Stimulated activated CD8-positive, alpha-beta memory T cell treated with anti-CD3 and anti-CD28 coated beads, Interleukin-15, amount 100 ng/mL, for 4 hours (primary cell): ENCODE data around the gene CACNB3.

Experiments used
- DNase-seq, 2 donors: peaks; one replicate each; pipeline ENCODE4 v3.0.0-alpha.2; 2020; ENCODE audit warnings: low read depth in 2 of 2

Gene CACNB3

GRCh38 chr12:48788854-48789775 lies 29.2 kb upstream of the CACNB3 start, which contains the start of gene ADCY6:
ADCY6 (minus strand) TSS chr12:48789089; CDS start chr12:48783434, 5,655 bp downstream.
- no peak for DNase-seq

- no peak for DNase-seq
These were observed 28.4 kb upstream of the CACNB3 start for GRCh38 chr12:48789858-48790326.

GRCh38 chr12:48793696-48794095 lies 24.6 kb upstream of the CACNB3 start:
- DNase-seq = no peak

- no peak for DNase-seq
These were observed 23.4 kb upstream of the CACNB3 start for GRCh38 chr12:48794870-48795269.

DNA sequence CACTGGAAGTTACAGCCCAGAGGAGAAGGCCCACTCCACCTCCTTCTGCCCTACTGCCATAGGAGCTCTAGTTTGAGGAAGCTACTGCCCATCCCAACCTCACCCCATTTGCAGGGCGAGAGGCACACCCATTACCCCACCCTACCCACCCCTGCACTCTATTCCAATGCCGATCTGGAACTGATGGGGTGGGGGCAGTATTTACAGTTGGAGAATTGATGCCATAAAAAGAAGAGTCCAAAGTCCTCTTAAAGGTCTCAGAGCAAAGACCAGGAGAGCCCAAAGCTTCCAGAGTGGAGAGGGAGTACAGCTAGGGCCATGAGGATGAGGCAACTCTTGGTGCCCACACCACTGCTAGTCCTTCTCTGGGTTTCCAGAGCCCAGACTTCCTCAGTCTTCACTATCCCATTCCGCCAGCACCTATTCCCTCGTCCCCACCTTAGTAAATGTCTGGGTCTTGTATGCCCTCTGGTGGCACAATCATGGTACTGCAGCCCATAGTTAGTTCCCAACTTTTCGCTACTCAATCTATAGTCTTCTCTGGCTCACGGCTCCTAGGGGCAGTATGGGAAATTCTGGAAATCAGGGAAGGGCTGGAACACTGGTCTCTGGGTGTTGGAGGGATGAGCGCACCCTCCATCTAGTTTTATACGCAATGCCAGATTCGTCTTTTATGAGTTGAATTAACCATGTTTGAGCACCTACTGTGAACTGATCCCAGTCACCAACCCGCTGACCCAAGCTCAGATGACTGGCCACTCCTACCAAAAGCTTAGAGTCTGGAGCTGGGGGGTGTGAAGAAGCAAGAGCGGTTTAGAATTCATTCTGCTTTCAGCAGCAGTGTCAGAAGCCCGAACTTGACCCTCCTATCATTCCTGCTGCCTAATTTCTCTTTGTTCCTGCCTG lies 22.5 kb upstream of the CACNB3 start:
- DNase-seq = peak in 1 of 2 donors; percentile 35

DNA sequence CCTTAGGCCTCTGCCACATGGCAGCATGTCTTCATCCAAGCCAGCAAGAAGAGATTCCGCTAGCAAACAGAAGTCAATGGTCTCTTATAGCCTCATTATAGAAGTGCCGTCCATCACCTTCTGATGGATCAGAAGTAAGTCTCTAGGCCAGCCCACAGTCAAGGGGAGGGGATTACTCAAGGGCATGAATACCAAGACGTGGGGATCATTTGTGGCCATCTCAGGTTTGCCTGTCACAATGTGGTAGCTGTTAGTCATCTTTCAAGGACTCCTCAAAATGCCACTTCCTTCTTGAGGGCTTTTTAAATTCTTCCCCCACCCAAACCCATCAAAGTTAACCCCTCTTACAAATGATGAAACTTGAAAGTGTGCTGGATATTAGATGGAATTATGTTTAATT lies 21.3 kb upstream of the CACNB3 start:
- no peak for DNase-seq

DNA sequence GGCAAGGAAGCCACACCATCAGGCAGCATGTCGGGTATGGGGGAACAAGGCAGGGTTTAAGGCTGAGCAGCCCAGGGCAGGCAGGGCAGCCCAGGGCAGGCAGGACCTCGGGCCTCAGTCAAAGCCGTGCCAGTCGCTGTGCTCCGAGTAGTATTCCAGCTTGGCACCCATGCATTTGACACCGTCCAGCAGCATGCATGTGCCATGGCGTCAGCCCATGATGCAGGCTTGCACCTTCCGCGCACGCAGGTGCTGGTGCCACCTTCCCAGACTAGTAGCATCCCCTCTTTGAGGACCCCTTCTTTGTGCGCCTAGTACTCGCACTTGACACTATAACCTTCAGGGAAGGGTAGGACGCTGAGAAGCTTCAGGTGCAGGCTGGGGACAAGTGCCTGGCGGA lies 17.8 kb upstream of the CACNB3 start:
- DNase-seq = no peak

DNA sequence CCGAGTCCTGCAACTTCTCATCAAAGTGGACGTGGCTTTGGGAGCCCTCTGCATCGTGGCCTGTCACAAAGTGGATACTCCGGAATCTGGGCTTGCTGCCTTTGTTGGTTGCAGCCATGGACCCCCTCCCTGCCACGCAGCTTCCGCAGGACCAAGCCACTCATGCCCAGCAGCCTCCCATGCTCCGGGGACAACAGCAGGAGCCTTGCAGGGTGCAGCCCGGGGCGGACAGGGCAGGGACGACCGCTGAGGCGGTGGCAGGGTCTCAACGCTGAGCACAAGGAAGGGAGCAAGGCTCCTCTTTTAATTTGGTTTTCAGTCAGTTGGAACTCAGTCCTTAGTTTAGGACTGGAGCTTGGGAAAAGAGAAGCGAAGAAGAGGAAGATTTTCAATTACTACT lies 17.3 kb upstream of the CACNB3 start:
- DNase-seq = no peak

- DNase-seq = no peak
These were observed 14.6 kb upstream of the CACNB3 start for GRCh38 chr12:48803675-48804074.

DNA sequence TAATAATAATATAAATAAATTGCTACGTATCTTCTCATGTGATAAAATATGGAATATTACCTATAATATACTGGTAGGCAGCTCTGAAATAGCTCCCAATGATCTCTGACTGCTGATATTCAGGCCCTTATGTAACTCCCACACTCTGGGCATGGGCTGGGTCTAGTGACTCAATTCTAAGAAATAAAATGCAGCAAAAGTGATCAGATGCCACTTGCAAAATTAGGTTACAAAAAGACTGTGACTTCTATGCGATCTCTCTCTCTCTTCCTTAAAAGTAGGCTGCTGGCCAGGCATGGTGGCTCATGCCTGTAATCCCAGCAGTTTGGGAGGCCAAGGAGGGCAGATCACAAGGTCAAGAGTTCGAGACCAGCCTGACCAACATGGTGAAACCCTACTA lies 10.3 kb upstream of the CACNB3 start:
- DNase-seq = no peak

DNA sequence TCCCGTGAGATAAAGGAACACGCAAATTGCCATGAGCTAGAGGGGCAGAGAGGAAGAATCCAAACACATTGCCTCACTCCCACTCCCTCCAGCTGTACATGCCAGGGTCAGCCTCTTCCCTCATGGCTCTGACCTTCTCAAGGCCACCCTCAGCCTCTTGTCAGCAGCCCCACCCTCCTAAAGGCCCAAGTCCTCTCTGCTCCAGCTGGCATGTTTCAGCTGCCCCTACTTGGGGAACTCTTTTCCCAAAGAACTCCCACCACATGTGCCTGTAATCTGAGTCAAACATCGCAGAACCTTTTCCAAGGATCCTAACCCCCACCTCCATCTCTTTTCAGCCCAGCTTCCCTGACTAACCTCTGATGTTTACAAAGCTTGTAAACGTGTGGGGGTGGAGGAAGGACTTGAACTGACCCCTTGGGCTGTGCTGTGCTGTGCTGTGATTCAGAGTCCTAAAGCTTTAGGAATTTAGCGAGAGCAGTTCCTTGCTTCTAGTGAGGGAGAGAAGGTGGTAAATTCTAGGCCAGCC lies 7.3 kb upstream of the CACNB3 start:
- DNase-seq = no peak

GRCh38 chr12:48811437-48812090 lies 6.7 kb upstream of the CACNB3 start:
- DNase-seq = no peak

GRCh38 chr12:48812389-48812788 lies 5.9 kb upstream of the CACNB3 start:
- DNase-seq = no peak

- no peak for DNase-seq
These were observed 4.6 kb upstream of the CACNB3 start for GRCh38 chr12:48813465-48814261.

DNA sequence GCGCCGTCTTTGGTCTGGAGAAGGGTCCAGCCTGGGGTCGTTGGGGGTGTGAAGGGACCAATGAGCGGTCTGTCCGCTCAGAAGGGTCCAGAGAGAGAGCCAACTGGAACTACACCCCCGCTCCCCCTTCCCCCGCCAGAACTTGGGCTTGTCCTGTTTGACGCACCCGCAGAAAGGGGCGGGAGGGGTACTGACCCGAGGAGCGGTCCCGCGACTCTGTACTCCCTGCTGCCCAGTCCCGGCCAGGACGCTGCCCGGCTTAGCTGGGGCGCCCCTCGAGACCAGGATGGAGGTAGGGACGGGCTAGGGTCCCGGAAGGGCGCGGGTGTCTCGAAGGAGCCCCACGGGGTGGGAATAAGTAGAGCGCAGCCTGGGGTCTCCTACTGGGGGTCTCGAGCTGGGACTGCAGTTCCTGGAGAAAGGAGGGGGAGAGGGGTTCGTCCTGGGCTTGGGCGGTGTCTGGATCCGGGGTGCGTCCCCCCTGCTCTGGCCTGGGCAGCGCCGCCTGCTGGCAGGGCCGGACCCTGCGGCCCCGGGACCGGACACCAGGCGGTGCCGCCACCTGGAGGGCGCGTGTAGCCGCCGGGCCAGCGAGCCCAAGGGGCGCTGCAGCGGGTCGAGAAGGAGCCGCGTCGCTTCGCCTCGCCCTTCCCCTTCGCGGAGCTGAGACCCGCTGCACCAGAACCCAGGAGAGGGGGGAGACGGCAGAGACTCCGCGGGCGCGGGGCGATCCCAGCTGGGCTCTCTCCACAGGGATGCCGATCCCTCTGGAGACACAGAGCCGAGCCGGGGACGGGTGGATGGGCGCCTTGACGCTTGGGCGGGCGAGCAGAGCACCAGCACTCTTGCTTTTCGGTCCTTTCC lies 3.8 kb upstream of the CACNB3 start:
- DNase-seq = peak in 1 of 2 donors; percentile 57

DNA sequence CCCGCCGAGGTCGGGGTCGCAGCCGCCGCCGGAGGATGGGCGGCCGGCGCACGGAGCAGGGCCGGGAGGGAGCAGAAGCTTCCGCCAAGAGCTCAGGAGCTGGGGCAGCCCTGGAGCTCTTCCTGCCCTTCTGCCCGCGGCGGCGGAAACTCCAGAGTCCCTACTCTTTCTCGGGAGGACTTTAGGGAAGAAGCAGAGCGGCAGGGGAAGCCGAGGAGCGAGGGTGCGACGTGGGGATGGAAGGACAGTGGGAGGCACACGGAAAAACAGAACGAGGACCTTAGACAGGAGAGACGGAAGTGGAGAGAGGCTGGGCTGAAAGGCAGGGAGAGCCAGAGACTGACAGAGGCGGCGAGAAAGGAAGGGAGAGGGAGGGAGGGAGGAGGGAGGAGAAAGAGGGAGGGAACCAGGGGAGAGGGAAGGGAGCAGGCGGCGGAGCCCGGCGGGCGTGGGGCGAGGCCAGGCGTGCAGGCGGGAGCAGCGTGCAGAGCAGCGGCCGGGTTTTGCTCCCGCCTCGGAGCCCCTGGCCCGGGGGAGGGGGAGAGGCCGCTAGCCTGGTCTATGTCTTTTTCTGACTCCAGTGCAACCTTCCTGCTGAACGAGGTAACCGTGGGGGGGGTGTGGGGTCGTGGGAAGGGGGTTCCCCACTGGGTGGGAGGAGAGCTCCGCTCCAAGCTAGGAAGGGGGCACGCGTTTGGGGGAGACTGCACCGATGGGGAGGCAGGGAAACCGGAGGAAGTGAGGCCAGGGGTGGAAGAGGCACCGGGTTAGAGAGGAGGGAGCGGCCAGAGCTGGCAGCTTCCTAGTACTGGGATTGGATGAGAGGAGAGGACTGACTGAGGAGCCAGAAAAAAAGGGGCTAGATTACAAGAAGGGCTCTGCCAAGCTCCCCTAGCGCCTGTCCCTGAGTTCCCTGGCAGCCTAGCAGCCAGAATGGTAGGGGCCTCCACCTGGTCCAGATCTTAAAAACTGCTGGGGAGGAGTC lies 2.9 kb upstream of the CACNB3 start:
- DNase-seq = no peak

GRCh38 chr12:48816143-48816854 lies 2.0 kb upstream of the CACNB3 start:
- no peak for DNase-seq
